K562 (cell line): ENCODE measurements around the gene TRPV6. TPM values are rescaled to one million over a fixed set of nuclear protein-coding genes. Genes with fewer than 3 reads are reported as not detected.
A peak's percentile ranks its signal among the peaks of the same experiment; 100 is the strongest.

Source experiments
- BRD4 ChIP-seq: fragments of 200-600 bp; sonication (generic); IDR thresholded peaks from 2 replicates; pipeline ENCODE4 v1.6.1; 2017; ENCODE audit warnings: inconsistent platforms
- COPS2 ChIP-seq: fragments of 450-650 bp; conservative IDR thresholded peaks from 2 replicates; pipeline ENCODE4 v1.6.1; 2016; ENCODE audit warnings: mild to moderate bottlenecking, moderate library complexity
- ETV1 ChIP-seq: fragments of 450-650 bp; conservative IDR thresholded peaks from 2 replicates; pipeline ENCODE4 v1.6.1; 2016; ENCODE audit warnings: missing genetic modification characterization, control low read depth, low read depth, missing compliant biosample characterization
- ILF3 ChIP-seq: fragments of 450-650 bp; IDR thresholded peaks from 2 replicates; pipeline ENCODE4 v1.6.1; 2018; ENCODE audit warnings: antibody characterized with exemption, mild to moderate bottlenecking, moderate library complexity, borderline replicate concordance
- KLF10 ChIP-seq: fragments of 250-450 bp; sonication (Bioruptor Pico); IDR thresholded peaks from 2 replicates; pipeline ENCODE4 v1.6.1; 2021; ENCODE audit warnings: matching md5 sums
- KLF16 ChIP-seq: IDR thresholded peaks from 2 replicates; pipeline ENCODE4 v1.6.1; 2016; ENCODE audit warnings: antibody characterized with exemption
- MEF2D ChIP-seq: conservative IDR thresholded peaks from 2 replicates; pipeline ENCODE4 v1.6.1; 2016; ENCODE audit warnings: low read depth, missing genetic modification characterization, missing compliant biosample characterization
- MYNN ChIP-seq, 2 experiments: sonication (generic); formaldehyde crosslinking in 1 of 2; IDR thresholded peaks; 2 replicates each; pipeline versions ENCODE4 v1.5.0 to v1.6.1; 2016 to 2020; ENCODE audit warnings: antibody characterized with exemption in 1 of 2, missing genetic modification reagents in 1 of 2
- NELFE ChIP-seq: IDR thresholded peaks from 2 replicates; pipeline ENCODE4 v1.6.1; 2011; ENCODE audit warnings: mild to moderate bottlenecking; ENCODE audit not compliant: insufficient read depth, insufficient read length
- NEUROD1 ChIP-seq: fragments of 150-350 bp; IDR thresholded peaks from 2 replicates; pipeline ENCODE4 v1.6.1; 2014; ENCODE audit warnings: borderline replicate concordance, low read length, low read depth; ENCODE audit not compliant: partially characterized antibody
- SAP30 ChIP-seq: fragments of 200-600 bp; sonication (generic); IDR thresholded peaks from 2 replicates; pipeline ENCODE4 v1.6.1; 2012; ENCODE audit warnings: borderline replicate concordance, low read depth, mild to moderate bottlenecking, moderate library complexity, low read length, control low read depth, inconsistent platforms; ENCODE audit not compliant: insufficient read depth, poor library complexity, severe bottlenecking
- TGIF2 ChIP-seq: sonication (generic); formaldehyde crosslinking; IDR thresholded peaks from 2 replicates; pipeline ENCODE4 v1.8.1; 2022; ENCODE audit warnings: mild to moderate bottlenecking, missing genetic modification reagents, moderate library complexity
- U2AF1 ChIP-seq: fragments of 200-400 bp; formaldehyde crosslinking; optimal IDR thresholded peaks from 2 replicates; pipeline ENCODE3; 2017; ENCODE audit warnings: mild to moderate bottlenecking, low read depth, low read length, moderate library complexity
- ZC3H4 ChIP-seq: sonication (generic); formaldehyde crosslinking; IDR thresholded peaks from 2 replicates; pipeline ENCODE4 v1.9.0; 2021; ENCODE audit warnings: missing genetic modification reagents, borderline replicate concordance
- ZNF263 ChIP-seq: sonication (generic); formaldehyde crosslinking; IDR thresholded peaks from 2 replicates; pipeline ENCODE4 v1.8.0; 2022; ENCODE audit warnings: mild to moderate bottlenecking, missing genetic modification reagents, borderline replicate concordance
- ZNF384 ChIP-seq: IDR thresholded peaks from 2 replicates; pipeline ENCODE4 v1.6.1; 2012; ENCODE audit warnings: low read depth, low read length, improper control_type of control experiment
- ZNF507 ChIP-seq: conservative IDR thresholded peaks from 2 replicates; pipeline ENCODE4 v1.6.1; 2017; ENCODE audit warnings: missing genetic modification characterization, missing compliant biosample characterization
- ZNF830 ChIP-seq: fragments of 250-450 bp; sonication (Bioruptor Pico); IDR thresholded peaks from 2 replicates; pipeline ENCODE4 v1.5.0; 2021; ENCODE audit warnings: mild to moderate bottlenecking
- polyA plus RNA-seq, 8 experiments: library from polyadenylated mRNA; depleted of rRNA in 4 of 8; stranded (reverse) in 5 of 8; unstranded in 3 of 8; fragments of >200 nt; fragmentation: Nextera tagmentation in 2 of 8; fragmentation: Illumina TruSeq in 1 of 8; extraction: Ambion mirVana in 2 of 8; extraction: Trizol in 1 of 8; gene quantifications; 2 replicates each; pipeline versions ENCODE4 v1.2.1 to v1.2.3, GENCODE V29; 2011 to 2014; ENCODE audit warnings: inconsistent platforms in 1 of 8, missing spikeins in 1 of 8
- total RNA-seq, 7 experiments: library from RNA; depleted of rRNA in 6 of 7; stranded (reverse); fragments of >200 nt in 6 of 7; fragmentation: Illumina TruSeq in 2 of 7; extraction: Trizol in 2 of 7; gene quantifications; 2 replicates each; pipeline versions ENCODE4 v1.2.1 to v1.2.3, GENCODE V29; 2011 to 2021; ENCODE audit warnings: low replicate concordance in 1 of 7
- TF ChIP-seq, protein P1 (sequence below): sonication (generic); formaldehyde crosslinking; IDR thresholded peaks from 2 replicates; pipeline ENCODE4 v1.8.1; 2023; ENCODE audit warnings: mild to moderate bottlenecking, missing genetic modification reagents
- TF ChIP-seq, protein P2 (sequence below): fragments of 450-650 bp; formaldehyde crosslinking; IDR thresholded peaks from 2 replicates; pipeline ENCODE4 v1.4.0; 2020; ENCODE audit warnings: mild to moderate bottlenecking, moderate library complexity
- TF ChIP-seq, protein P3 (sequence below): fragments of 450-650 bp; IDR thresholded peaks from 2 replicates; pipeline ENCODE4 v1.6.1; 2016; ENCODE audit warnings: antibody characterized with exemption
- TF ChIP-seq, protein P4 (sequence below), 2 experiments: fragments of 450-650 bp in 1 of 2; sonication (generic) in 1 of 2; formaldehyde crosslinking; conservative IDR thresholded peaks; 2 replicates each; pipeline versions ENCODE4 v1.4.0 to v1.8.1; 2020 to 2022; ENCODE audit warnings: mild to moderate bottlenecking in 1 of 2, missing genetic modification reagents in 1 of 2
- TF ChIP-seq, protein P5 (sequence below): fragments of 250-450 bp; sonication (Bioruptor Pico); IDR thresholded peaks from 2 replicates; pipeline ENCODE4 v1.6.1; 2021; ENCODE audit warnings: mild to moderate bottlenecking

The TRPV6 gene
- total and polyA plus RNA-seq, 9 of the 15 experiments (the other 6 are each of a cell fraction or from before 2014, with no cell fraction given), result 0.04 to 0.36 (median 0.11) TPM

DNA sequence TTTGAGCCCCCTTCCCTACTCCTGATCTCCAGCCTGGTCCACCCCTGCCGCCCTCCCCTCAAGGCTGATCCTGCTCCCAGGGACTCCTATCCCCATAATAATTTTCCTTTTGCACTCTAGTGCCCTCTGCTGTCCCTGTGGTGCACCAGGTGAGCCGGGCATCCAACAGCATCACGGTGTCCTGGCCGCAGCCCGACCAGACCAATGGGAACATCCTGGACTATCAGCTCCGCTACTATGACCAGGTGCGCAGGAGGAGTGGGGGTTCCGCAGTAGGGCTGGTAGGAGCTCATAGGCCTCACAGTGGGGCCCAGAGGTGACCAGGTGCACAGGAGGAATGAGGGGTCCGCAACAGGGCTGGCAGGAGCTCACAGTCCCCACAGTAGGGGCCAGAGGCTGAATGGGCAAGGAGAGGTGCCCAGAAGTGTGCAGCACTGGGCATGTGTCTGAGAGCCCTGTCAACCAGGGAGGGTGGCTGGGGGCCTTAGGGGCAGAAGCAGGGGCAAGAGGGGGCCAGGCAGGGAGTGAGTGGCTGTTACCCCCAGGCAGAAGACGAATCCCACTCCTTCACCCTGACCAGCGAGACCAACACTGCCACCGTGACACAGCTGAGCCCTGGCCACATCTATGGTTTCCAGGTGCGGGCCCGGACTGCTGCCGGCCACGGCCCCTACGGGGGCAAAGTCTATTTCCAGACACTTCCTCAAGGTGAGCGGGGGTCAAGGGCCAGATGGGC lies 19.0 kb downstream of the TRPV6 start (continued):
- peak; percentile 39; the same call in 1 of the 2 replicates for TF ChIP-seq ZNF263 (CRISPR knock-in tag)
- TF ChIP-seq NEUROD1, result no peak
- TF ChIP-seq ILF3, result no peak
- no peak for TF ChIP-seq ZNF507
- TF ChIP-seq, protein P1, sequence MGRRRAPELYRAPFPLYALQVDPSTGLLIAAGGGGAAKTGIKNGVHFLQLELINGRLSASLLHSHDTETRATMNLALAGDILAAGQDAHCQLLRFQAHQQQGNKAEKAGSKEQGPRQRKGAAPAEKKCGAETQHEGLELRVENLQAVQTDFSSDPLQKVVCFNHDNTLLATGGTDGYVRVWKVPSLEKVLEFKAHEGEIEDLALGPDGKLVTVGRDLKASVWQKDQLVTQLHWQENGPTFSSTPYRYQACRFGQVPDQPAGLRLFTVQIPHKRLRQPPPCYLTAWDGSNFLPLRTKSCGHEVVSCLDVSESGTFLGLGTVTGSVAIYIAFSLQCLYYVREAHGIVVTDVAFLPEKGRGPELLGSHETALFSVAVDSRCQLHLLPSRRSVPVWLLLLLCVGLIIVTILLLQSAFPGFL (CRISPR knock-in tag), result no peak
- TF ChIP-seq, protein P2, sequence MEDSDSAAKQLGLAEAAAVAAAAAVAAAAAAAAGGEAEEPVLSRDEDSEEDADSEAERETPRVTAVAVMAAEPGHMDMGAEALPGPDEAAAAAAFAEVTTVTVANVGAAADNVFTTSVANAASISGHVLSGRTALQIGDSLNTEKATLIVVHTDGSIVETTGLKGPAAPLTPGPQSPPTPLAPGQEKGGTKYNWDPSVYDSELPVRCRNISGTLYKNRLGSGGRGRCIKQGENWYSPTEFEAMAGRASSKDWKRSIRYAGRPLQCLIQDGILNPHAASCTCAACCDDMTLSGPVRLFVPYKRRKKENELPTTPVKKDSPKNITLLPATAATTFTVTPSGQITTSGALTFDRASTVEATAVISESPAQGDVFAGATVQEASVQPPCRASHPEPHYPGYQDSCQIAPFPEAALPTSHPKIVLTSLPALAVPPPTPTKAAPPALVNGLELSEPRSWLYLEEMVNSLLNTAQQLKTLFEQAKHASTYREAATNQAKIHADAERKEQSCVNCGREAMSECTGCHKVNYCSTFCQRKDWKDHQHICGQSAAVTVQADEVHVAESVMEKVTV, result peak; percentile 54; the same call in 1 of the 2 replicates
- TF ChIP-seq U2AF1, result no peak
- TF ChIP-seq NELFE, result no peak
- no peak for TF ChIP-seq ZNF384
- TF ChIP-seq KLF16, result no peak
- TF ChIP-seq KLF10 (CRISPR knock-in tag), result no peak
- 0 out of 2 replicates have a peak, but pooled peaks have one; percentile 21 for TF ChIP-seq MYNN (IDR thresholded peaks at IDR 0.05)
- no peak for TF ChIP-seq MYNN (CRISPR knock-in tag; IDR thresholded peaks at IDR 0.05)
- TF ChIP-seq ZNF830 (CRISPR knock-in tag), result no peak
- no peak for TF ChIP-seq SAP30
- TF ChIP-seq COPS2, result no peak
- TF ChIP-seq, protein P3, sequence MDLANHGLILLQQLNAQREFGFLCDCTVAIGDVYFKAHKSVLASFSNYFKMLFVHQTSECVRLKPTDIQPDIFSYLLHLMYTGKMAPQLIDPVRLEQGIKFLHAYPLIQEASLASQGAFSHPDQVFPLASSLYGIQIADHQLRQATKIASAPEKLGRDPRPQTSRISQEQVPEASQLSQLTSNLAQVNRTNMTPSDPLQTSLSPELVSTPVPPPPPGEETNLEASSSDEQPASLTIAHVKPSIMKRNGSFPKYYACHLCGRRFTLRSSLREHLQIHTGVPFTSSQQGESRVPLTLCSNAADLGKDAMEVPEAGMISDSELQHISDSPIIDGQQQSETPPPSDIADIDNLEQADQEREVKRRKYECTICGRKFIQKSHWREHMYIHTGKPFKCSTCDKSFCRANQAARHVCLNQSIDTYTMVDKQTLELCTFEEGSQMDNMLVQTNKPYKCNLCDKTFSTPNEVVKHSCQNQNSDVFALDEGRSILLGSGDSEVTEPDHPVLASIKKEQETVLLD, result no peak
- no peak for TF ChIP-seq ZC3H4 (CRISPR knock-in tag)
- TF ChIP-seq BRD4, result no peak
- TF ChIP-seq TGIF2 (CRISPR knock-in tag), result no peak
- TF ChIP-seq MEF2D (tag), result no peak
- no peak for TF ChIP-seq ETV1 (tag)
- TF ChIP-seq, protein P4, sequence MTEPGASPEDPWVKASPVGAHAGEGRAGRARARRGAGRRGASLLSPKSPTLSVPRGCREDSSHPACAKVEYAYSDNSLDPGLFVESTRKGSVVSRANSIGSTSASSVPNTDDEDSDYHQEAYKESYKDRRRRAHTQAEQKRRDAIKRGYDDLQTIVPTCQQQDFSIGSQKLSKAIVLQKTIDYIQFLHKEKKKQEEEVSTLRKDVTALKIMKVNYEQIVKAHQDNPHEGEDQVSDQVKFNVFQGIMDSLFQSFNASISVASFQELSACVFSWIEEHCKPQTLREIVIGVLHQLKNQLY (CRISPR knock-in tag; conservative IDR thresholded peaks at IDR 0.05), result no peak
- TF ChIP-seq, protein P5, sequence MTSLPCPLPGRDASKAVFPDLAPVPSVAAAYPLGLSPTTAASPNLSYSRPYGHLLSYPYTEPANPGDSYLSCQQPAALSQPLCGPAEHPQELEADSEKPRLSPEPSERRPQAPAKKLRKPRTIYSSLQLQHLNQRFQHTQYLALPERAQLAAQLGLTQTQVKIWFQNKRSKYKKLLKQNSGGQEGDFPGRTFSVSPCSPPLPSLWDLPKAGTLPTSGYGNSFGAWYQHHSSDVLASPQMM, result no peak
